K562 (cell line): ENCODE results near the gene TULP1. TPM values are rescaled to one million over a fixed set of nuclear protein-coding genes. Genes with fewer than 3 reads are reported as not detected.

Experiments used
- ARID1B ChIP-seq: fragments of 450-650 bp; IDR thresholded peaks from 2 replicates; pipeline ENCODE4 v1.6.1; 2016; ENCODE audit warnings: antibody characterized with exemption, mild to moderate bottlenecking, inconsistent platforms
- GABPB2 ChIP-seq: fragments of 250-450 bp; sonication (Bioruptor Pico); conservative IDR thresholded peaks from 2 replicates; pipeline ENCODE4 v1.5.1; 2021; ENCODE audit warnings: mild to moderate bottlenecking
- GATAD2B ChIP-seq: fragments of 450-650 bp; IDR thresholded peaks from 2 replicates; pipeline ENCODE4 v1.6.1; 2017; ENCODE audit warnings: mild to moderate bottlenecking, borderline replicate concordance
- HNRNPK ChIP-seq: fragments of 200-400 bp; formaldehyde crosslinking; IDR thresholded peaks from one replicate; pipeline ENCODE4 v1.6.1; 2018; ENCODE audit warnings: mild to moderate bottlenecking, low read depth, low read length; ENCODE audit not compliant: poor library complexity, severe bottlenecking
- JUND ChIP-seq, 2 experiments: IDR thresholded peaks; 2 replicates in 1 of 2; 3 replicates in 1 of 2; pipeline ENCODE4 v1.6.1; 2011; ENCODE audit warnings: borderline replicate concordance in 2 of 2, low read depth in 2 of 2, low read length in 2 of 2, improper control_type of control experiment in 1 of 2, missing biosample characterization in 1 of 2, missing genetic modification characterization in 1 of 2, missing genetic modification reagents in 1 of 2
- MAFK ChIP-seq: IDR thresholded peaks from 2 replicates; pipeline ENCODE4 v1.6.1; 2011; ENCODE audit warnings: low read length, improper control_type of control experiment
- MIER1 ChIP-seq: fragments of 450-650 bp; IDR thresholded peaks from 2 replicates; pipeline ENCODE4 v1.6.1; 2016; ENCODE audit warnings: antibody characterized with exemption, mild to moderate bottlenecking, low read depth
- NR1H2 ChIP-seq: sonication (generic); formaldehyde crosslinking; IDR thresholded peaks from 2 replicates; pipeline ENCODE4 v1.4.0; 2020; ENCODE audit warnings: mild to moderate bottlenecking, missing genetic modification reagents
- NR4A1 ChIP-seq, 2 experiments: fragments of 250-450 bp in 1 of 2; fragments of 450-650 bp in 1 of 2; sonication (Bioruptor Pico) in 1 of 2; IDR thresholded peaks; 2 replicates each; pipeline versions ENCODE4 v1.4.0 to v1.6.1; 2016 to 2020; ENCODE audit warnings: mild to moderate bottlenecking in 2 of 2, missing compliant biosample characterization in 1 of 2, missing genetic modification characterization in 1 of 2, moderate library complexity in 1 of 2
- ZNF263 ChIP-seq: sonication (generic); formaldehyde crosslinking; IDR thresholded peaks from 2 replicates; pipeline ENCODE4 v1.8.0; 2022; ENCODE audit warnings: mild to moderate bottlenecking, missing genetic modification reagents, borderline replicate concordance
- ZNF695 ChIP-seq: fragments of 450-650 bp; formaldehyde crosslinking; IDR thresholded peaks from 2 replicates; pipeline ENCODE4 v1.4.0; 2020; ENCODE audit warnings: mild to moderate bottlenecking, moderate library complexity
- polyA plus RNA-seq, 8 experiments: library from polyadenylated mRNA; depleted of rRNA in 4 of 8; stranded (reverse) in 5 of 8; unstranded in 3 of 8; fragments of >200 nt; fragmentation: Nextera tagmentation in 2 of 8; fragmentation: Illumina TruSeq in 1 of 8; extraction: Ambion mirVana in 2 of 8; extraction: Trizol in 1 of 8; gene quantifications; 2 replicates each; pipeline versions ENCODE4 v1.2.1 to v1.2.3, GENCODE V29; 2011 to 2014; ENCODE audit warnings: inconsistent platforms in 1 of 8, missing spikeins in 1 of 8
- total RNA-seq, 7 experiments: library from RNA; depleted of rRNA in 6 of 7; stranded (reverse); fragments of >200 nt in 6 of 7; fragmentation: Illumina TruSeq in 2 of 7; extraction: Trizol in 2 of 7; gene quantifications; 2 replicates each; pipeline versions ENCODE4 v1.2.1 to v1.2.3, GENCODE V29; 2011 to 2021; ENCODE audit warnings: low replicate concordance in 1 of 7
- TF ChIP-seq, protein P1 (sequence below), 2 experiments: fragments of 150-350 bp in 1 of 2; IDR thresholded peaks; 2 replicates each; pipeline ENCODE4 v1.6.1; 2012 to 2016; ENCODE audit warnings: low read depth in 2 of 2, low read length in 2 of 2, mild to moderate bottlenecking in 1 of 2, moderate library complexity in 1 of 2
- TF ChIP-seq, protein P2 (sequence below), 2 experiments: fragments of 450-650 bp; formaldehyde crosslinking in 1 of 2; IDR thresholded peaks; 2 replicates each; pipeline versions ENCODE4 v1.4.0 to v1.6.1; 2014 to 2020; ENCODE audit warnings: mild to moderate bottlenecking in 2 of 2, borderline replicate concordance in 1 of 2, low read depth in 1 of 2
- TF ChIP-seq, protein P3 (sequence below): sonication (generic); formaldehyde crosslinking; IDR thresholded peaks from 2 replicates; pipeline ENCODE4 v1.8.1; 2022; ENCODE audit warnings: missing genetic modification reagents

Gene TULP1
- total and polyA plus RNA-seq, 9 of the 15 experiments (the other 6 are each of a cell fraction or from before 2014, with no cell fraction given), result 0.06 to 0.17 (median 0.09) TPM; not detected in 6

DNA sequence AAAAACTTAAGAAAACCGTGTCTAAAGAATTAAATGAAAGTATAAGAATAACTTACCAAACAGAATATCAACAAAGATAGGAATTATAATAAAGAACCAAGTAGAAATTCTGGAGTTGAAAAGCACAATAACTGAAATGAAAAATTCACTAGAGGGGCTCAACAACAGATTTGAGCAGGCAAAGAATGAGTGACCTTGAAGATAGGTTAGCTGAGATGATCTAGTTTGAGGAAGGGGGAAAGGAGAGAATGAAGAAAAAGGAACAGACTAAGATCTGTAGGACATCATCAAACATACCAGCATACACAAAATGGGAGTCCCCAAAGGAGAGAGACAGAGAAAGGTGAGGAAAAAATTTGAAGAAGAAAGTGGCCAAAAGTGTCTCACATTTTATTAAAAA, 37.7 kb upstream of the TULP1 start (continued):
- TF ChIP-seq, protein P1, sequence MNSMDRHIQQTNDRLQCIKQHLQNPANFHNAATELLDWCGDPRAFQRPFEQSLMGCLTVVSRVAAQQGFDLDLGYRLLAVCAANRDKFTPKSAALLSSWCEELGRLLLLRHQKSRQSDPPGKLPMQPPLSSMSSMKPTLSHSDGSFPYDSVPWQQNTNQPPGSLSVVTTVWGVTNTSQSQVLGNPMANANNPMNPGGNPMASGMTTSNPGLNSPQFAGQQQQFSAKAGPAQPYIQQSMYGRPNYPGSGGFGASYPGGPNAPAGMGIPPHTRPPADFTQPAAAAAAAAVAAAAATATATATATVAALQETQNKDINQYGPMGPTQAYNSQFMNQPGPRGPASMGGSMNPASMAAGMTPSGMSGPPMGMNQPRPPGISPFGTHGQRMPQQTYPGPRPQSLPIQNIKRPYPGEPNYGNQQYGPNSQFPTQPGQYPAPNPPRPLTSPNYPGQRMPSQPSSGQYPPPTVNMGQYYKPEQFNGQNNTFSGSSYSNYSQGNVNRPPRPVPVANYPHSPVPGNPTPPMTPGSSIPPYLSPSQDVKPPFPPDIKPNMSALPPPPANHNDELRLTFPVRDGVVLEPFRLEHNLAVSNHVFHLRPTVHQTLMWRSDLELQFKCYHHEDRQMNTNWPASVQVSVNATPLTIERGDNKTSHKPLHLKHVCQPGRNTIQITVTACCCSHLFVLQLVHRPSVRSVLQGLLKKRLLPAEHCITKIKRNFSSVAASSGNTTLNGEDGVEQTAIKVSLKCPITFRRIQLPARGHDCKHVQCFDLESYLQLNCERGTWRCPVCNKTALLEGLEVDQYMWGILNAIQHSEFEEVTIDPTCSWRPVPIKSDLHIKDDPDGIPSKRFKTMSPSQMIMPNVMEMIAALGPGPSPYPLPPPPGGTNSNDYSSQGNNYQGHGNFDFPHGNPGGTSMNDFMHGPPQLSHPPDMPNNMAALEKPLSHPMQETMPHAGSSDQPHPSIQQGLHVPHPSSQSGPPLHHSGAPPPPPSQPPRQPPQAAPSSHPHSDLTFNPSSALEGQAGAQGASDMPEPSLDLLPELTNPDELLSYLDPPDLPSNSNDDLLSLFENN (IDR thresholded peaks at IDR 0.05; ENCODE audit: low read depth in 2 of 2, low read length in 2 of 2), result no peak
- no peak for TF ChIP-seq ZNF263 (CRISPR knock-in tag)
- TF ChIP-seq GATAD2B, result no peak
- no peak for TF ChIP-seq NR4A1 (CRISPR knock-in tag; IDR thresholded peaks at IDR 0.05)
- TF ChIP-seq NR4A1 (tag; IDR thresholded peaks at IDR 0.05), result no peak
- no peak for TF ChIP-seq ZNF695
- no peak for TF ChIP-seq MAFK
- TF ChIP-seq, protein P2, sequence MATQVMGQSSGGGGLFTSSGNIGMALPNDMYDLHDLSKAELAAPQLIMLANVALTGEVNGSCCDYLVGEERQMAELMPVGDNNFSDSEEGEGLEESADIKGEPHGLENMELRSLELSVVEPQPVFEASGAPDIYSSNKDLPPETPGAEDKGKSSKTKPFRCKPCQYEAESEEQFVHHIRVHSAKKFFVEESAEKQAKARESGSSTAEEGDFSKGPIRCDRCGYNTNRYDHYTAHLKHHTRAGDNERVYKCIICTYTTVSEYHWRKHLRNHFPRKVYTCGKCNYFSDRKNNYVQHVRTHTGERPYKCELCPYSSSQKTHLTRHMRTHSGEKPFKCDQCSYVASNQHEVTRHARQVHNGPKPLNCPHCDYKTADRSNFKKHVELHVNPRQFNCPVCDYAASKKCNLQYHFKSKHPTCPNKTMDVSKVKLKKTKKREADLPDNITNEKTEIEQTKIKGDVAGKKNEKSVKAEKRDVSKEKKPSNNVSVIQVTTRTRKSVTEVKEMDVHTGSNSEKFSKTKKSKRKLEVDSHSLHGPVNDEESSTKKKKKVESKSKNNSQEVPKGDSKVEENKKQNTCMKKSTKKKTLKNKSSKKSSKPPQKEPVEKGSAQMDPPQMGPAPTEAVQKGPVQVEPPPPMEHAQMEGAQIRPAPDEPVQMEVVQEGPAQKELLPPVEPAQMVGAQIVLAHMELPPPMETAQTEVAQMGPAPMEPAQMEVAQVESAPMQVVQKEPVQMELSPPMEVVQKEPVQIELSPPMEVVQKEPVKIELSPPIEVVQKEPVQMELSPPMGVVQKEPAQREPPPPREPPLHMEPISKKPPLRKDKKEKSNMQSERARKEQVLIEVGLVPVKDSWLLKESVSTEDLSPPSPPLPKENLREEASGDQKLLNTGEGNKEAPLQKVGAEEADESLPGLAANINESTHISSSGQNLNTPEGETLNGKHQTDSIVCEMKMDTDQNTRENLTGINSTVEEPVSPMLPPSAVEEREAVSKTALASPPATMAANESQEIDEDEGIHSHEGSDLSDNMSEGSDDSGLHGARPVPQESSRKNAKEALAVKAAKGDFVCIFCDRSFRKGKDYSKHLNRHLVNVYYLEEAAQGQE (IDR thresholded peaks at IDR 0.05; ENCODE audit: borderline replicate concordance), result no peak
- TF ChIP-seq, protein P2 (CRISPR knock-in tag; IDR thresholded peaks at IDR 0.05; ENCODE audit: low read depth), result no peak
- no peak for TF ChIP-seq MIER1
- TF ChIP-seq, protein P3, sequence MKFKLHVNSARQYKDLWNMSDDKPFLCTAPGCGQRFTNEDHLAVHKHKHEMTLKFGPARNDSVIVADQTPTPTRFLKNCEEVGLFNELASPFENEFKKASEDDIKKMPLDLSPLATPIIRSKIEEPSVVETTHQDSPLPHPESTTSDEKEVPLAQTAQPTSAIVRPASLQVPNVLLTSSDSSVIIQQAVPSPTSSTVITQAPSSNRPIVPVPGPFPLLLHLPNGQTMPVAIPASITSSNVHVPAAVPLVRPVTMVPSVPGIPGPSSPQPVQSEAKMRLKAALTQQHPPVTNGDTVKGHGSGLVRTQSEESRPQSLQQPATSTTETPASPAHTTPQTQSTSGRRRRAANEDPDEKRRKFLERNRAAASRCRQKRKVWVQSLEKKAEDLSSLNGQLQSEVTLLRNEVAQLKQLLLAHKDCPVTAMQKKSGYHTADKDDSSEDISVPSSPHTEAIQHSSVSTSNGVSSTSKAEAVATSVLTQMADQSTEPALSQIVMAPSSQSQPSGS (CRISPR knock-in tag), result no peak
- no peak for TF ChIP-seq NR1H2
- no peak for TF ChIP-seq ARID1B
- TF ChIP-seq HNRNPK, result no peak
- no peak for TF ChIP-seq JUND (IDR thresholded peaks at IDR 0.05; ENCODE audit: borderline replicate concordance, low read depth, low read length)
- no peak for TF ChIP-seq JUND (tag; IDR thresholded peaks at IDR 0.05; ENCODE audit: borderline replicate concordance, low read depth, low read length)
- no peak for TF ChIP-seq GABPB2 (CRISPR knock-in tag)
